ENCODE results near the gene SPACA7.

Gene SPACA7

DNA sequence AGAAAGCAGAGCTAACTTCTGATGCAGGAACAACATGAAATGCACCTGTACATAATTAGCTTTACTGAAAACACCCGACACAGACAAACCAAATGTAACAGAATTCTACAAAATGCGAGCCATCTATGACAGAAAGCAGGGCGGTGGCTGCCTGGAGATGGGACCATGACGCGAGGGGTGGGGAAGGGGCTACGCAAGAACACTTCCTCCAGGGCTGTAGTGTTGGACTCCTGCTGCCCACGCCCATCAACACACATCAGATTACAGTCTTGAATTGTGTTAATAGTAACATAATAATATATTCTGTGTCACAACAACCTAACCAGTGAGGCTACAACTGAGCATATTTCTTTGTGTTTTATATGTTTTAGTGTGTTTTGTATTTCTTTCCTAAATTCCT lies 103.2 kb downstream of the SPACA7 start:
- Histone ChIP-seq H3K27me3 (ENCODE audit: insufficient read depth, low read depth) (no peaks in the 10 kb centered on the region), H2AFZ (ENCODE audit: low read depth) (no peak overlapping the region), H3K36me3 (ENCODE audit: insufficient read depth) (no peaks in the 10 kb centered on the region), H3K4me2 (no peak overlapping the region), H3K4me3 (IDR thresholded peaks at IDR 0.05; ENCODE audit: insufficient read depth, low read depth, low read length) (no peak overlapping the region), H4K20me1 (ENCODE audit: insufficient read depth) (no peaks in the 10 kb centered on the region), H3K4me1 (ENCODE audit: low read depth, poor library complexity, severe bottlenecking) (no peaks in the 10 kb centered on the region), H3K27ac (no peak overlapping the region), H3K9ac (no peak overlapping the region), H3K79me2 (ENCODE audit: insufficient read depth, low read depth) (no peaks in the 10 kb centered on the region)
- TF ChIP-seq, protein P1, sequence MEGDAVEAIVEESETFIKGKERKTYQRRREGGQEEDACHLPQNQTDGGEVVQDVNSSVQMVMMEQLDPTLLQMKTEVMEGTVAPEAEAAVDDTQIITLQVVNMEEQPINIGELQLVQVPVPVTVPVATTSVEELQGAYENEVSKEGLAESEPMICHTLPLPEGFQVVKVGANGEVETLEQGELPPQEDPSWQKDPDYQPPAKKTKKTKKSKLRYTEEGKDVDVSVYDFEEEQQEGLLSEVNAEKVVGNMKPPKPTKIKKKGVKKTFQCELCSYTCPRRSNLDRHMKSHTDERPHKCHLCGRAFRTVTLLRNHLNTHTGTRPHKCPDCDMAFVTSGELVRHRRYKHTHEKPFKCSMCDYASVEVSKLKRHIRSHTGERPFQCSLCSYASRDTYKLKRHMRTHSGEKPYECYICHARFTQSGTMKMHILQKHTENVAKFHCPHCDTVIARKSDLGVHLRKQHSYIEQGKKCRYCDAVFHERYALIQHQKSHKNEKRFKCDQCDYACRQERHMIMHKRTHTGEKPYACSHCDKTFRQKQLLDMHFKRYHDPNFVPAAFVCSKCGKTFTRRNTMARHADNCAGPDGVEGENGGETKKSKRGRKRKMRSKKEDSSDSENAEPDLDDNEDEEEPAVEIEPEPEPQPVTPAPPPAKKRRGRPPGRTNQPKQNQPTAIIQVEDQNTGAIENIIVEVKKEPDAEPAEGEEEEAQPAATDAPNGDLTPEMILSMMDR (conservative IDR thresholded peaks at IDR 0.05; ENCODE audit: low read depth, low read length), result no peak

DNA sequence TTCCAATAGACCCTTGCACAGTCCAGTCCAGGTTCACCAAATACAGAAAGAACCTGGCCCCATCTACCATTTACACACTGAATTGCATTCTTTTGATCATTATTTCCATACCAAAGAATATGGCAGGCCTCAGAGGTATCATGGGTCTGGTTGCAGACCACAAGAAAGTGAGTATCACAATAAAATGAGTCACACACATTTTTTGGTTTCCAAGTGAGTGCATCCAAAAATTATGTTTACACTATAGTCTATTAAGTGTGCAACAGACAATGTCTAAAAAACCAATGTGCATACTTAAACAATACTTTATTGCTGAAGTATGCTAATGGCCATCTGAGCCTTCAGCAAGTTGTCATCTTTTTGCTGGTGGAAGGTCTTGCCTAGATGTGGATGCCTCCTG lies 105.3 kb downstream of the SPACA7 start:
- H3K4me2 ChIP-seq, result no peak overlapping the region

DNA sequence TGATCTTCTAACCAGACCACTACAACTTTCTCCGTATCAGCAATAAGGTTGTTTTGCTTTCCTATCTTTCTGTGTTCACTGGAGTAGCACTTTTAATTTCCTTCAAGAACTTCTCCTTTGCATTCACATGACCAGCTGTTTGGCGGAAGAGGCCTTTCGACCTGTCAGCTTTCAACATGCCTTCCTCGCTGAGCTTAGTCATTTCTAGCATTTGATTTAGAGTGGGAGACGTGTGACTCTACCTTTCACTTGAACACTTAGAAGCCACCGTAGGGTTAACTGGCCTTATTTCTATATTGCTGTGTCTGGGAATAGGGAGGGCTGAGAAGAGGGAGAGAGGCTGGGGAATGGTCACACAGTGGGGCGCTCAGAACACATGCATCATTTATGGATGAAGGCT lies 107.1 kb downstream of the SPACA7 start:
- H3K27me3 ChIP-seq (ENCODE audit: insufficient read depth, low read depth), result no peaks in the 10 kb centered on the region
- H3K4me1 ChIP-seq (ENCODE audit: low read depth, poor library complexity, severe bottlenecking), result no peaks in the 10 kb centered on the region
- no peak overlapping the region for H2AFZ ChIP-seq (ENCODE audit: low read depth)
- H3K4me2 ChIP-seq, result no peak overlapping the region
- H3K9ac ChIP-seq, result no peak overlapping the region
- H3K27ac ChIP-seq, result no peak overlapping the region
- H3K79me2 ChIP-seq (ENCODE audit: insufficient read depth, low read depth), result no peaks in the 10 kb centered on the region
- no peak overlapping the region for H3K4me3 ChIP-seq (IDR thresholded peaks at IDR 0.05; ENCODE audit: insufficient read depth, low read depth, low read length)
- TF ChIP-seq, protein P1 (conservative IDR thresholded peaks at IDR 0.05; ENCODE audit: low read depth, low read length), result no peak
- no peaks in the 10 kb centered on the region for H4K20me1 ChIP-seq (ENCODE audit: insufficient read depth)
- H3K36me3 ChIP-seq (ENCODE audit: insufficient read depth), result no peaks in the 10 kb centered on the region

More for the DNA sequence above, 105.3 kb downstream of the SPACA7 start:
- Histone ChIP-seq H2AFZ (ENCODE audit: low read depth) (no peak overlapping the region), H4K20me1 (ENCODE audit: insufficient read depth) (no peaks in the 10 kb centered on the region), H3K4me1 (ENCODE audit: low read depth, poor library complexity, severe bottlenecking) (no peaks in the 10 kb centered on the region), H3K79me2 (ENCODE audit: insufficient read depth, low read depth) (no peaks in the 10 kb centered on the region), H3K9ac (no peak overlapping the region), H3K27ac (no peak overlapping the region), H3K27me3 (ENCODE audit: insufficient read depth, low read depth) (no peaks in the 10 kb centered on the region), H3K36me3 (ENCODE audit: insufficient read depth) (no peaks in the 10 kb centered on the region), H3K4me3 (IDR thresholded peaks at IDR 0.05; ENCODE audit: insufficient read depth, low read depth, low read length) (no peak overlapping the region)
- TF ChIP-seq, protein P1 (conservative IDR thresholded peaks at IDR 0.05; ENCODE audit: low read depth, low read length), result no peak

All from KMS-11 (cell line).